Measurements from ENCODE around the gene CARNS1.
A peak's percentile ranks its signal among the peaks of the same experiment; 100 is the strongest.

The CARNS1 gene

GRCh38 chr11:67391304-67392182 is 23.9 kb upstream of the CARNS1 start, which contains the start of gene RAD9A:
RAD9A (plus strand) TSS chr11:67391986; CDS start chr11:67392045, 59 bp downstream.
- TF ChIP-seq CTCF (IDR thresholded peaks at IDR 0.05; ENCODE audit: insufficient read depth, missing control alignments), result no peak
- FAIRE-seq (no peak), DNase-seq (ENCODE audit: insufficient read length, low spot score) (peak; percentile 100)

- no peak for DNase-seq (ENCODE audit: insufficient read length, low spot score)
Measured at GRCh38 chr11:67392183-67392715, 23.2 kb upstream of the CARNS1 start.

GRCh38 chr11:67393437-67393836 is 22.0 kb upstream of the CARNS1 start:
- TF ChIP-seq CTCF (IDR thresholded peaks at IDR 0.05; ENCODE audit: insufficient read depth, missing control alignments), result no peak
- FAIRE-seq (no peak), DNase-seq (ENCODE audit: insufficient read length, low spot score) (no peak)

More at GRCh38 chr11:67392183-67392715, 23.2 kb upstream of the CARNS1 start:
- TF ChIP-seq CTCF (IDR thresholded peaks at IDR 0.05; ENCODE audit: insufficient read depth, missing control alignments), result no peak
- no peak for FAIRE-seq

- TF ChIP-seq CTCF (IDR thresholded peaks at IDR 0.05; ENCODE audit: insufficient read depth, missing control alignments), result no peak
- no peak for FAIRE-seq
Measured at GRCh38 chr11:67393990-67394389, 21.5 kb upstream of the CARNS1 start.

GRCh38 chr11:67395555-67396258 is 19.8 kb upstream of the CARNS1 start:
- no peak for FAIRE-seq
- no peak for TF ChIP-seq CTCF (IDR thresholded peaks at IDR 0.05; ENCODE audit: insufficient read depth, missing control alignments)
- no peak for DNase-seq (ENCODE audit: insufficient read length, low spot score)

More at GRCh38 chr11:67393990-67394389, 21.5 kb upstream of the CARNS1 start:
- no peak for DNase-seq (ENCODE audit: insufficient read length, low spot score)

- FAIRE-seq, result no peak
- DNase-seq (ENCODE audit: insufficient read length, low spot score), result no peak
- TF ChIP-seq CTCF (IDR thresholded peaks at IDR 0.05; ENCODE audit: insufficient read depth, missing control alignments), result no peak
Measured at GRCh38 chr11:67396259-67396581, 19.3 kb upstream of the CARNS1 start.
